Activated naive CD4-positive, alpha-beta T cell treated with anti-CD3 and anti-CD28 coated beads for 36 hours (primary cell): ENCODE measurements around the gene RNASE11. TPM values are rescaled to one million over a fixed set of nuclear protein-coding genes. Genes with fewer than 3 reads are reported as not detected.
"Not testable (repeated sequence)": the region's sequence is repeated elsewhere in the genome, so short reads cannot be mapped to it uniquely, and the experiment has no call there.

Source experiments
- CTCF ChIA-PET: fragments of 350-600 bp; sonication (Branson Sonifier 250); formaldehyde crosslinking; loops from one replicate; lab custom pipeline; 2021; ENCODE audit warnings: antibody characterized with exemption; lab: Charles Lee
- DNase-seq: peaks from one replicate; pipeline ENCODE4 v3.0.0-alpha.2; 2020
- H3K27ac Mint-ChIP-seq: one replicate; pipeline ENCODE4 v1.8.0; 2021; ENCODE audit warnings: mild to moderate bottlenecking, mixed read lengths
- H3K27me3 Mint-ChIP-seq: one replicate; pipeline ENCODE4 v1.8.0; 2021; ENCODE audit warnings: low read depth, mixed read lengths
- H3K36me3 Mint-ChIP-seq: one replicate; pipeline ENCODE4 v1.8.0; 2021; ENCODE audit warnings: low read depth, mixed read lengths
- H3K4me1 Mint-ChIP-seq: one replicate; pipeline ENCODE4 v1.8.0; 2021; ENCODE audit warnings: low read depth, mixed read lengths
- H3K4me3 Mint-ChIP-seq: one replicate; pipeline ENCODE4 v1.8.0; 2021; ENCODE audit warnings: mild to moderate bottlenecking, moderate library complexity, mixed read lengths
- H3K9me3 Mint-ChIP-seq: one replicate; pipeline ENCODE4 v1.8.0; 2021; ENCODE audit warnings: mixed read lengths
- intact Hi-C: fragments of 100-400 bp; cut with micrococcal nuclease; formaldehyde crosslinking; loops from one replicate; pipeline ENCODE4 v1.15.1; 2023
- total RNA-seq, 2 experiments: library from RNA; stranded (reverse); gene quantifications; one replicate each; pipeline ENCODE4 v1.2.3, GENCODE V29; 2021

The RNASE11 gene
- total RNA-seq, 2 experiments from 2014 or later = not detected

DNA sequence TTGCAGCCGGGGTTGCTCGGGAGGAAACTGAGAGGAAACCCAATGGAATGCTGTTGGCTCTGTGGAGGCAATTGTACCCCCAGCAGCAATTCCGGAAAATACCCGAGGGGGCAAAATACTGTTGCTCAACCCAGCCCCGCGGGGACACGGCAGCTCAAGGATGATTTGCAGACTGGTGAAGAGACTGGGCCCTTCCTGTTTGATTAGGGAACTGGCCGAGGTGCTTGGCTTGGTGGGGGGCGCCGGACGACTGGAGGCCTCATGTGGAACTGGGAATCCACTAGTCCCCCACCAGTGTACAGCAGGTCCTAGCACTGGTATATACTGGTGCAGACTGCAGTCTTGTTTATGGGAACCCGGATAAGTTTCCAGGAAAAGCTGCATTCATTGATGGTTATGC is 13.7 kb upstream of the RNASE11 start:
- H3K4me1 Mint-ChIP-seq = no peaks in the 10 kb centered on the region
- no peaks in the 10 kb centered on the region for H3K27me3 Mint-ChIP-seq

DNA sequence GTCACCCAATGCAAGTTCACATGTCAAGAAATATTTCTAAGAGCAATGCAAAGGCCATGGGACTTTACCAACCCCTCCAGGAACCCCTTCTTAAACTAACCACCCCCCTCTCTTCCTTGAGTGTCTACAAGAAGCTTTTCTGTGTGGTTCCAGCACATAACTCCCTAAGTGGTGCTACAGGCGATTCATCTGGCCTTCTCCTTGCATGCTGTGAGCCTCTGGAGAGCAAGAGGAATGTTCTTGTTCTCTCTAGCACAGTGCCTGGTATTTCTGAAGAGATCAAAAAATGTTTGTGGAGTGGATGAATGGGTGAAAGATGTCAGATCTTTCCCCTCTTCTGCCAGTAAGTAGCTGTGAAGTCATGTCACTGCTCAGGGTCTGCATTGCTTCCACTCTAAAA is 9.3 kb upstream of the RNASE11 start:
- intact Hi-C loops = no loop called here
- CTCF ChIA-PET = no interaction called here
- Mint-ChIP-seq H3K4me3 (no peak overlapping the region), H3K36me3 (no peaks in the 10 kb centered on the region), H3K27me3 (no peaks in the 10 kb centered on the region), H3K27ac (no peak overlapping the region), H3K9me3 (no peaks in the 10 kb centered on the region), H3K4me1 (peaks cover 3% of the 10 kb centered on the region)
- DNase-seq = no peak

More for the DNA sequence above, 13.7 kb upstream of the RNASE11 start:
- no peak for DNase-seq
- H3K9me3 Mint-ChIP-seq = no peaks in the 10 kb centered on the region
- no peak overlapping the region for H3K27ac Mint-ChIP-seq
- CTCF ChIA-PET = interaction anchor here (1.6 to 2.4 kb wide), 2 partner anchors 8 to 71 kb away, joined by 3 to 13 read pairs; no protein-coding TSS in a partner anchor
- no peak overlapping the region for H3K4me3 Mint-ChIP-seq
- intact Hi-C loops = no loop called here
- H3K36me3 Mint-ChIP-seq = no peaks in the 10 kb centered on the region

- H3K36me3 Mint-ChIP-seq, H3K4me1 Mint-ChIP-seq, H3K4me3 Mint-ChIP-seq, H3K27ac Mint-ChIP-seq, intact Hi-C loops, H3K9me3 Mint-ChIP-seq, CTCF ChIA-PET, H3K27me3 Mint-ChIP-seq, DNase-seq: not testable (repeated sequence)
Measured at GRCh38 chr14:20595726-20596125, 7.9 kb upstream of the RNASE11 start.

- Mint-ChIP-seq H3K27me3 (no peaks in the 10 kb centered on the region), H3K4me3 (no peak overlapping the region), H3K27ac (no peak overlapping the region), H3K4me1 (peaks cover 4% of the 10 kb centered on the region), H3K9me3 (no peaks in the 10 kb centered on the region), H3K36me3 (no peaks in the 10 kb centered on the region)
- CTCF ChIA-PET = no interaction called here
- DNase-seq = no peak
- intact Hi-C loops = no loop called here
Measured at GRCh38 chr14:20592574-20592973, 4.8 kb upstream of the RNASE11 start.

- no peak within 1 kb of the TSS for H3K27ac Mint-ChIP-seq
Measured at GRCh38 chr14:20591235-20591634, 3.4 kb upstream of the RNASE11 start, which contains the start of gene RNASE12. Gene RNASE12 (minus strand): TSS chr14:20591376. CDS start chr14:20590723, 653 bp downstream.

DNA sequence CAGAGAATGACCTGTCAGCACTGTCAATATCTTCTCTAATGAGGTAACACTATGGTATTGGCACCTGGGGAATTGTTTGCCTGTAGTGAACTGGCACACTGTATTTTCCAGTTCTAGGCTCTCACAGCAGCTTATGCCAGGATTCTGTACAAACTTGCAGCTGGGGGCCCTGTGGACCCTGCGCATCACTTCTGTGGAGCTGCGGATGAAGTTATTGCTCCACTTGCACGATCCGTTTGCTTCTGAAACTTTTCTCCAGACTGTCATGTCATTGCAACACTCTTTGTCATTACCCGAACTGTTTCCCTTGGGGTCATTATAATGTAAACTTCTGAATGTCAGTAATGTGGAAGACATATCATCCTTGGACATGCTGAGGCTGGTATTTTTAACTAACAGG is 3.9 kb downstream of the RNASE11 start:
- no peak for DNase-seq
- peaks cover 4% of the 10 kb centered on the region for H3K9me3 Mint-ChIP-seq
- no peak overlapping the region for H3K4me3 Mint-ChIP-seq
- peaks cover 1% of the 10 kb centered on the region for H3K4me1 Mint-ChIP-seq
- CTCF ChIA-PET = no interaction called here
- peaks cover 3% of the 10 kb centered on the region for H3K27me3 Mint-ChIP-seq
- no peaks in the 10 kb centered on the region for H3K36me3 Mint-ChIP-seq
- intact Hi-C loops = no loop called here
- no peak overlapping the region for H3K27ac Mint-ChIP-seq

More at GRCh38 chr14:20591235-20591634, 3.4 kb upstream of the RNASE11 start, which contains the start of gene RNASE12:
- intact Hi-C loops = no loop called here
- Mint-ChIP-seq H3K27me3 (no peaks in the 10 kb centered on the region), H3K9me3 (no peaks in the 10 kb centered on the region), H3K36me3 (no peaks in the 10 kb centered on the region), H3K4me1 (peaks cover 4% of the 10 kb centered on the region), H3K4me3 (no peak within 1 kb of the TSS)
- CTCF ChIA-PET = no interaction called here
- DNase-seq = no peak

DNA sequence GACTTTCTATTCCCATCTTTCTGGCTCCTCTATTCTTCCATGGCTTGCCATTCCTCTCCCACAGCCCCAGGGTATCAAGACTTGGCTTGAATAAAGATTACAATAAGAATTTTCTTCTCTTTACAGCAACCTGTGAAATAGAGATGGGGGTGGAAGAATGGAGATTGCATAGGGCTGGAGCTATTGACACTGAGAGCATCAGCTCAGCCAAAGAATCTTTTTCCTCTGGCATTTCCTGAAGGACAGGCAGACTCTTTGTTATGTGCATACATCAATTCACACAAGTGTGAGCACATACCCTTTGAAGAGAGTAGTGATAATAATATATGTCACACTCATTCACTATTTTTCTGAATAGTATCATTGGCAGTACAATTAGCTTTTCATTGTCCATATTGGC is 4.7 kb downstream of the RNASE11 start:
- Mint-ChIP-seq H3K4me1 (peaks cover 1% of the 10 kb centered on the region), H3K4me3 (no peak overlapping the region), H3K27me3 (peaks cover 3% of the 10 kb centered on the region), H3K9me3 (peaks cover 4% of the 10 kb centered on the region), H3K36me3 (no peaks in the 10 kb centered on the region), H3K27ac (no peak overlapping the region)
- intact Hi-C loops = no loop called here
- CTCF ChIA-PET = no interaction called here
- no peak for DNase-seq

DNA sequence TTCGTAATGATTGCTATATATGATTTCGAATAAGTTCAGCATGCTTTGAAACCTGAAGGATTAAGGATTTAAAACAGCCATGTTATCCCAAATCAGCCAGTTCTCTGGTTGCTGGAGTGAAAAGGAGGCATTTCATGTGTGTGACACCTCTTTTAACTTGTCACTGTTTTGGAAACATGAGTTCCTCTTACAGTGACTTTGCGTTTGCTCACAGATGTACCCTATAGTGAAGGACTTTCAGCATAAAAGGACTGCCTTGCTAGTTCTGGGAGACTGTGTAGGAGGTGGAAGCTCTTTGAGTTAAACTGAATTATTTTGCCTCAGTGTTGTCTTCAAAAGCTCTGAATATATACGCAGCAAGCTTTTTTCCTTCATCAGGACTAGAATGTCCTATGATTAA is 7.6 kb downstream of the RNASE11 start:
- no peak overlapping the region for H3K4me3 Mint-ChIP-seq
- CTCF ChIA-PET = no interaction called here
- no peak overlapping the region for H3K27ac Mint-ChIP-seq
- no peaks in the 10 kb centered on the region for H3K4me1 Mint-ChIP-seq
- H3K9me3 Mint-ChIP-seq = no peaks in the 10 kb centered on the region
- no peaks in the 10 kb centered on the region for H3K27me3 Mint-ChIP-seq
- intact Hi-C loops = no loop called here
- no peak for DNase-seq
- H3K36me3 Mint-ChIP-seq = no peaks in the 10 kb centered on the region

DNA sequence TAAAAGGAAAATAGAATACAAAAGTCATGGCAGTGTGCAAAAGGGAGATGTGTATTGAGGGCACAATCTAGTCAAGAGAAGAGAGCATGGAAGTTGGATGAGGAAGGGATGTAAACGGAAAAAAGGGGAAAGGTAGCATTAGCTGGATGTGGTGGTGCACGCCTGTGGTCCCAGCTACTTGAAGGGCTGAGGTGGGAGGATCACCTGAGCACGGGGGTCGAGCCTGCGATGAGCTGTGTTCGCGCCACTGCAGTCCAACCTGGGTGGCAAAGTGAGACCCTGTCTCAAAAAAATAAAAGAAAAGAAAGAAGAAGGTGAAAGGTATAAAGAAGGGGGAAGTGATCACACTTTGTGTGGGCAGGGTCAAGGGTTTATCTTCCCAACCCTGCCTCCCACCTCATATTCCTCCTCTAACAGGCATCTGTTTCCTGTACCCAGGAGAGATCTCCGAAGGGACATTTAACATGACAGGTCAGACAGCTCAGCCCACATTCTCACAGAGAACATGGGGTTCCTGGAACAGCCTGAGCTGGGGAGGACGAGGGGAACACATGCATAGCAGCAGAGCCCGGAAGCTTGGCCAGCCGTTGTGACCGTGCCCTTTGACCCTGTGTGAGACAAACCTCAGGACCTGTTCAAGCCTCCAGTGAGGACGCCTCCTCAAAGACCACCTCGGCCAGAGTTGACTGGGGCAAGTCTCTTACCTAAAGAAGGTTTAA is 8.9 kb downstream of the RNASE11 start:
- no peak for DNase-seq
- no peaks in the 10 kb centered on the region for H3K27me3 Mint-ChIP-seq
- H3K4me3 Mint-ChIP-seq = no peak overlapping the region
- no peak overlapping the region for H3K27ac Mint-ChIP-seq
- no peaks in the 10 kb centered on the region for H3K36me3 Mint-ChIP-seq
- intact Hi-C loops = no loop called here
- CTCF ChIA-PET = interaction anchor here (0.7 kb wide), 1 partner anchor 46 kb away, joined by 3 read pairs; no protein-coding TSS in a partner anchor
- no peaks in the 10 kb centered on the region for H3K9me3 Mint-ChIP-seq
- H3K4me1 Mint-ChIP-seq = no peaks in the 10 kb centered on the region

- H3K27me3 Mint-ChIP-seq = no peaks in the 10 kb centered on the region
- DNase-seq = no peak
- CTCF ChIA-PET = no interaction called here
- H3K4me1 Mint-ChIP-seq = no peaks in the 10 kb centered on the region
- H3K9me3 Mint-ChIP-seq = no peaks in the 10 kb centered on the region
- no peak overlapping the region for H3K4me3 Mint-ChIP-seq
- intact Hi-C loops = no loop called here
- no peaks in the 10 kb centered on the region for H3K36me3 Mint-ChIP-seq
- no peak overlapping the region for H3K27ac Mint-ChIP-seq
Measured at GRCh38 chr14:20578325-20578724, 9.5 kb downstream of the RNASE11 start.

DNA sequence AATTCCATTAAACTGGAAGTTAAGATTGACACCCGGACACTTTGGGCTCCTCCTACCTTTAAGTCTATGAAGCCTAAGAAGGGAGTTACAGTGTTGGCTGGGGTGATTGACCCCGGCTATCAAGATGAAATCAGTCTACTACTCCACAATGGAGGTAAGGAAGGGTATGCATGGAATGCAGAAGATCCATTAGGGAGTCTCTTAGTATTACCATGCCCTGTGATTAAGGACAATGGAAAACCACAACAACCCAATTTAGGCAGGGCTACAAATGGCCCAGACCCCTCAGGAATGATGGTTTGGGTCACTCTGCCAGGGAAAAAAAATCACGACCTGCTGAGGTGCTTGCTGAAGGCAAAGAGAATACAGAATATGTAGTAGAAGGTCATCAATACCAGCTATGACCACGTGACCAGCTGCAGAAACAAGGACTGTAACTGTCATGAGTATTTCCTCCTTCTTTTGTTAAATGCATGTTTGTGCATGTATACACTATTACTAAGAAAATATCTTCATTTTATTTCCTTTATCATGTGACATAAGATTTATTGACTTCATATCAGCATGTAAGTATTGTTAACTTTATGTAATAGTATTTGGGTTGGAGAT is 15.3 kb downstream of the RNASE11 start:
- CTCF ChIA-PET, H3K9me3 Mint-ChIP-seq, H3K27me3 Mint-ChIP-seq, H3K36me3 Mint-ChIP-seq, DNase-seq, intact Hi-C loops, H3K4me1 Mint-ChIP-seq, H3K27ac Mint-ChIP-seq, H3K4me3 Mint-ChIP-seq: not testable (repeated sequence)

DNA sequence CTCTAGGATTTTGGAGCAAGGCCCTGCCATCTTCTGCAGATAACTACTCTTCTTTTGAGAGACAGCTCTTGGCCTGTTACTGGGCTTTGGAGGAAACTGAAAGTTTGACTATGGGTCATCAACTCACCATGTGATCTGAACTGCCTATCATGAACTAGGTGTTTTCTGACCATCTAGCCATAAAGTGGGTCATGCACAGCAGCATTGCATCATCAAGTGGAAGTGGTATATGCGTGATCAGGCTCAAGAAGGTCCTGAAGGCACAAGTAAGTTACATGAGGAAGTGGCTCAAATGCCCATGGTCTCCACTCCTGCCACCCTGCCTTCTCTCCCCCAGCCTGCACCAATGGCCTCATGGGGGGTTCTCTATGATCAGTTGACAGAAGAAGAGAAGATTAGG is 17.1 kb downstream of the RNASE11 start:
- CTCF ChIA-PET, H3K36me3 Mint-ChIP-seq, H3K27me3 Mint-ChIP-seq, DNase-seq, H3K27ac Mint-ChIP-seq, H3K9me3 Mint-ChIP-seq, intact Hi-C loops, H3K4me3 Mint-ChIP-seq: not testable (repeated sequence)
- peaks cover 11% of the 10 kb centered on the region for H3K4me1 Mint-ChIP-seq

- H3K9me3 Mint-ChIP-seq, H3K27ac Mint-ChIP-seq, intact Hi-C loops, H3K36me3 Mint-ChIP-seq, DNase-seq, H3K4me3 Mint-ChIP-seq, H3K27me3 Mint-ChIP-seq: not testable (repeated sequence)
- H3K4me1 Mint-ChIP-seq = peaks cover 11% of the 10 kb centered on the region
- CTCF ChIA-PET = interaction anchor here (0.8 to 1.1 kb wide), 2 partner anchors 18 to 252 kb away, joined by 3 read pairs; partner anchors contain the start of gene RNASE11
Measured at GRCh38 chr14:20569865-20570264, 17.9 kb downstream of the RNASE11 start.
